Uterus (tissue), 2 donors: ENCODE results near the gene CIITA.

Experiments
- CTCF ChIP-seq, 4 experiments: fragments of 200-600 bp in 2 of 4; fragments of 450-650 bp in 2 of 4; sonication (generic) in 2 of 4; IDR thresholded peaks; one replicate each; pipeline ENCODE4 v1.5.1; 2016 to 2019; ENCODE audit warnings: antibody characterized with exemption in 4 of 4, mild to moderate bottlenecking in 2 of 4, moderate library complexity in 1 of 4
- POLR2A ChIP-seq, 2 donors: fragments of 450-650 bp; IDR thresholded peaks; one replicate each; pipeline ENCODE4 v1.6.1; 2016; ENCODE audit warnings: antibody characterized with exemption in 2 of 2, mild to moderate bottlenecking in 1 of 2, moderate library complexity in 1 of 2

- no peak for TF ChIP-seq CTCF (IDR thresholded peaks at IDR 0.05)
- TF ChIP-seq POLR2A (IDR thresholded peaks at IDR 0.05) = no peak
These were observed 48.1 kb upstream of the CIITA start for GRCh38 chr16:10828851-10829366.
